Measurements from ENCODE around the gene ABCC6. TPM values are rescaled to one million over a fixed set of nuclear protein-coding genes. Genes with fewer than 3 reads are reported as not detected.

The ABCC6 gene
- total RNA-seq, 4 donors from 2014 or later = 36.2 to 109 (median 49.6) TPM

- TF ChIP-seq POLR2AphosphoS5 (IDR thresholded peaks at IDR 0.05) = no peak
- TF ChIP-seq, protein P1, sequence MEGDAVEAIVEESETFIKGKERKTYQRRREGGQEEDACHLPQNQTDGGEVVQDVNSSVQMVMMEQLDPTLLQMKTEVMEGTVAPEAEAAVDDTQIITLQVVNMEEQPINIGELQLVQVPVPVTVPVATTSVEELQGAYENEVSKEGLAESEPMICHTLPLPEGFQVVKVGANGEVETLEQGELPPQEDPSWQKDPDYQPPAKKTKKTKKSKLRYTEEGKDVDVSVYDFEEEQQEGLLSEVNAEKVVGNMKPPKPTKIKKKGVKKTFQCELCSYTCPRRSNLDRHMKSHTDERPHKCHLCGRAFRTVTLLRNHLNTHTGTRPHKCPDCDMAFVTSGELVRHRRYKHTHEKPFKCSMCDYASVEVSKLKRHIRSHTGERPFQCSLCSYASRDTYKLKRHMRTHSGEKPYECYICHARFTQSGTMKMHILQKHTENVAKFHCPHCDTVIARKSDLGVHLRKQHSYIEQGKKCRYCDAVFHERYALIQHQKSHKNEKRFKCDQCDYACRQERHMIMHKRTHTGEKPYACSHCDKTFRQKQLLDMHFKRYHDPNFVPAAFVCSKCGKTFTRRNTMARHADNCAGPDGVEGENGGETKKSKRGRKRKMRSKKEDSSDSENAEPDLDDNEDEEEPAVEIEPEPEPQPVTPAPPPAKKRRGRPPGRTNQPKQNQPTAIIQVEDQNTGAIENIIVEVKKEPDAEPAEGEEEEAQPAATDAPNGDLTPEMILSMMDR (IDR thresholded peaks at IDR 0.05) = no peak
- TF ChIP-seq POLR2A (IDR thresholded peaks at IDR 0.05) = no peak
- no peak for TF ChIP-seq EP300 (IDR thresholded peaks at IDR 0.05; ENCODE audit: low read depth)
- Histone ChIP-seq H3K27ac (no peak overlapping the region), H3K27me3 (no peaks in the 10 kb centered on the region), H3K36me3 (no peaks in the 10 kb centered on the region), H3K4me1 (no peaks in the 10 kb centered on the region), H3K9me3 (no peaks in the 10 kb centered on the region), H3K4me3 (no peak overlapping the region)
- intact Hi-C loops (cut with DNase I; ENCODE audit: low total_unique reads) (no loop called here), in situ Hi-C loops (cut with MboI; ENCODE audit: low pct_ligation_motif_present in 1 of 4, low pct_unique_long_range_greater_than_20kb in 1 of 4, low sequenced_read_pairs in 3 of 4) (no loop called here)
- no peak for DNase-seq
- 77 to 84% methylated on average over 3 of the region's 3 CpGs for WGBS, 2 donors (ENCODE audit: low coverage in 1 of 2)
These were observed 64.4 kb downstream of the ABCC6 start for GRCh38 chr16:16158741-16159374.

GRCh38 chr16:16158082-16158658 is 65.1 kb downstream of the ABCC6 start:
- Histone ChIP-seq H3K36me3 (no peaks in the 10 kb centered on the region), H3K4me1 (no peaks in the 10 kb centered on the region), H3K4me3 (no peak overlapping the region), H3K27ac (no peak overlapping the region), H3K9me3 (no peaks in the 10 kb centered on the region), H3K27me3 (no peaks in the 10 kb centered on the region)
- TF ChIP-seq POLR2A (IDR thresholded peaks at IDR 0.05) (no peak), POLR2AphosphoS5 (IDR thresholded peaks at IDR 0.05) (no peak), EP300 (IDR thresholded peaks at IDR 0.05; ENCODE audit: low read depth) (no peak)
- TF ChIP-seq, protein P1 (IDR thresholded peaks at IDR 0.05) = no peak
- no peak for DNase-seq
- in situ Hi-C loops (cut with MboI; ENCODE audit: low pct_ligation_motif_present in 1 of 4, low pct_unique_long_range_greater_than_20kb in 1 of 4, low sequenced_read_pairs in 3 of 4) = no loop called here
- intact Hi-C loops (cut with DNase I; ENCODE audit: low total_unique reads) = no loop called here
- 71 to 99% methylated on average over 2 to 4 of the region's 4 CpGs for WGBS, 2 donors (ENCODE audit: low coverage in 1 of 2)

- 95% methylated on average over 1 of the region's 1 CpG; no CpG with 5 or more reads in 1 of the 2 donors for WGBS, 2 donors (ENCODE audit: low coverage in 1 of 2)
- Histone ChIP-seq H3K4me1 (no peaks in the 10 kb centered on the region), H3K27ac (no peak overlapping the region), H3K4me3 (no peak overlapping the region), H3K27me3 (no peaks in the 10 kb centered on the region), H3K9me3 (no peaks in the 10 kb centered on the region), H3K36me3 (no peaks in the 10 kb centered on the region)
- no peak for DNase-seq
- TF ChIP-seq POLR2A (IDR thresholded peaks at IDR 0.05) = no peak
- no peak for TF ChIP-seq EP300 (IDR thresholded peaks at IDR 0.05; ENCODE audit: low read depth)
- TF ChIP-seq, protein P1 (IDR thresholded peaks at IDR 0.05) = no peak
- no peak for TF ChIP-seq POLR2AphosphoS5 (IDR thresholded peaks at IDR 0.05)
- intact Hi-C loops (cut with DNase I; ENCODE audit: low total_unique reads) (no loop called here), in situ Hi-C loops (cut with MboI; ENCODE audit: low pct_ligation_motif_present in 1 of 4, low pct_unique_long_range_greater_than_20kb in 1 of 4, low sequenced_read_pairs in 3 of 4) (no loop called here)
These were observed 66.1 kb downstream of the ABCC6 start for GRCh38 chr16:16157166-16157565.

DNA sequence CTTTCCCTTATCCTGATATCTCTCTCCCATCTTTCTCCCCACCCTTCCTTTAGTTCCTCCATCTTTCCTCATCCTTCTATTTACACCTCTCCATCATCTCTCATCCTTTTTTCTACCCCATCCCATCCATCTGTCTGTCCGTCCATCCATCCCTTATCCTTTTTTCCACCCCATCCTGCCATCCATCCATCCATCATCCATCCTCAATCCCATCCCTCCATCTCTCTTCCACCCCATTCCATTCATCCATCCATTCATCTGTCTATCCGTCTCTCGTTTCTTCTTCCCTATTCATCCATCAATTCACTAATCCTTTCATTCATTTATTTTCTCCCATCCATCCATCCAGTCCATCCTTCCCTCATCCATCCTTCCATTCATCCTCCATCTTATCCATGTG is 68.1 kb downstream of the ABCC6 start:
- Histone ChIP-seq H3K4me1 (peaks cover 0 to 5% (median 0%) of the 10 kb centered on the region in 4 donors), H3K4me3 (no peak overlapping the region), H3K36me3 (no peaks in the 10 kb centered on the region), H3K27ac (no peak overlapping the region), H3K9me3 (no peaks in the 10 kb centered on the region), H3K27me3 (no peaks in the 10 kb centered on the region)
- WGBS, 2 donors (ENCODE audit: low coverage in 1 of 2) = 96 to 100% methylated on average over 3 of the region's 3 CpGs
- in situ Hi-C loops (cut with MboI; ENCODE audit: low pct_ligation_motif_present in 1 of 4, low pct_unique_long_range_greater_than_20kb in 1 of 4, low sequenced_read_pairs in 3 of 4) (no loop called here), intact Hi-C loops (cut with DNase I; ENCODE audit: low total_unique reads) (no loop called here)
- TF ChIP-seq, protein P1 (IDR thresholded peaks at IDR 0.05) = no peak
- no peak for TF ChIP-seq POLR2AphosphoS5 (IDR thresholded peaks at IDR 0.05)
- DNase-seq = no peak
